GM15510 (cell line): ENCODE results near the gene OR6J1.

Experiments used
- POLR2A ChIP-seq: IDR thresholded peaks from 3 replicates; pipeline ENCODE4 v1.6.1; 2011; ENCODE audit warnings: borderline replicate concordance; ENCODE audit not compliant: insufficient read length; ENCODE audit errors: extremely low read depth

Gene OR6J1

GRCh38 chr14:22613736-22614239, 30.4 kb downstream of the OR6J1 start:
- TF ChIP-seq POLR2A, result no peak

- no peak for TF ChIP-seq POLR2A
Measured at GRCh38 chr14:22613106-22613695, 31.0 kb downstream of the OR6J1 start.

- TF ChIP-seq POLR2A, result no peak
Measured at GRCh38 chr14:22610931-22611330, 33.2 kb downstream of the OR6J1 start.

GRCh38 chr14:22607291-22607690, 36.9 kb downstream of the OR6J1 start:
- no peak for TF ChIP-seq POLR2A

DNA sequence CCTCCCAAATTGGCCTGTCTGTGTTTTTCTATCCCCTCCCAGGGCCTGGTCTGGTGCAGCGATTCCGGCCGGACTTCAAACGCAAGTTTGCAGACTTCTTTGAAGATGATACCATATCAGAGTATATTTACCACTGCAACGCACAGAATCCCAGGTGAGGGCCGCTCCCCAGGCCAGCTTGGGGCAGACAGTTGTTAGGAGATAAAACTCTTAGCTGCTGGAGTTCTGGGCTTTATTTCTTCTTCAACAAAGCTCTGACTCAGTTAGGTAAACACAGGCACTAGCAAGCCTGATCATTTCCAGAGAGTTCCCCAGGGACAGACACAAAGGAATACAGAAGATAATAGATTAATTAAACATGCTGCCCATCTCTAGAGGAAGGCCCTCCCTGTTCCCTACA, 37.8 kb downstream of the OR6J1 start:
- no peak for TF ChIP-seq POLR2A

DNA sequence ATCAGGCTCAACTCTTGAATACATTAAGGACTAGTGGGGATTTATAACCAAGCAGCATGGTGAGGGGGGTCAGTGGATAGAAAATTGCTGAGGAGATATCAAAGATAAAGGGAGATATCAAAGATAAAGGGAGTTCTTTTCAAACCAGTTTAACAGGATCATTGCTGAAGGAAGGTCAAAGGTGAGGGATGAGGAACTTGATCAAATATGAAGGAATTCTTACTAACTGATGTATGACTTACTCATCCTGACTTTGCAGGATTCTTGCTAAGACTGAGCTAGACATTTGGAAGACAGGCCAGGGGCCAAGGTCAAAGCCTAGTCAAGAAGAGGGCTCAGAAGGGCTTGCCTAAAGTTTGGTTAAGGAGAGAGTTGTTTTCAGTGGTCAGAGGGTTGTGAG, 41.3 kb downstream of the OR6J1 start:
- TF ChIP-seq POLR2A, result no peak

GRCh38 chr14:22601996-22602395, 42.2 kb downstream of the OR6J1 start:
- no peak for TF ChIP-seq POLR2A

DNA sequence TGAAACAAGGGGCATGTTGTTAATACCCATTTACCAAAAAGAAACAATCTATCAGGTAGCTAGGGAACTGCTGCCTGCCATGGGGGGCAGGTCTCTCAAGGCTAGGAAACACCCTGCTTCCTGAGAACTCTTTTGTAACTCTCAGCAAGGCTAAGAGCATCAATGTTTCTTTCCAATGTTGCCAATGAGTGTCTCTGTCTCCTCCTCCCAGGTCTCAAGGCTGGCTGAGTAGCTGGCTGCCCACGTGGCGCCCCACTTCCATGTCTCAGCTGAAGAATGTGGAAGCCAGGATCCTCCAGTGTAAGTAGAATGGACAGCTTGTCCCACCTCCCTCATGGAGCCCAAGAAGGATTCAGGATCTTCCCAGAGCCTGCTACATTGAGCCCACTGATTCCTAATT, 42.7 kb downstream of the OR6J1 start:
- no peak for TF ChIP-seq POLR2A

GRCh38 chr14:22600027-22600426, 44.1 kb downstream of the OR6J1 start:
- no peak for TF ChIP-seq POLR2A

DNA sequence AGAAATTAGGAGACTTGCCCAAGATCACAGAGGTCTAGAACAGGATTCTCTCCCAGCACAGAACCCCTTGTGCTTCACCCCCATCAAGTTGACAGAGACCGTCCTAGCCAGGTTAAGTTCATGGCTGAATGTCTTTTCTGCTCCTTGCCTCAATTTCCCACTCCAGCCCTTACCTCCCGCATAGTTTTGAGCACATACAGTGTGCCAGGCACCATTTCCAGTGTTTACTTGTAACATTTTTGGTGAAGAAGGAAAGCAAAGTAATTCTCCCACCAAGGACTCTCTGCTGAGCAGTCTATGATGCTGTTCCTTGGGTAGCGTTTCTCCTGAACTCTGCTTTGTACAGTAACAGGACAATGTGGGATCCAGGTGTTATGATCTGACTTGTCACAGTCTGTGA, 44.8 kb downstream of the OR6J1 start:
- no peak for TF ChIP-seq POLR2A

GRCh38 chr14:22598896-22599244, 45.3 kb downstream of the OR6J1 start:
- TF ChIP-seq POLR2A, result no peak

DNA sequence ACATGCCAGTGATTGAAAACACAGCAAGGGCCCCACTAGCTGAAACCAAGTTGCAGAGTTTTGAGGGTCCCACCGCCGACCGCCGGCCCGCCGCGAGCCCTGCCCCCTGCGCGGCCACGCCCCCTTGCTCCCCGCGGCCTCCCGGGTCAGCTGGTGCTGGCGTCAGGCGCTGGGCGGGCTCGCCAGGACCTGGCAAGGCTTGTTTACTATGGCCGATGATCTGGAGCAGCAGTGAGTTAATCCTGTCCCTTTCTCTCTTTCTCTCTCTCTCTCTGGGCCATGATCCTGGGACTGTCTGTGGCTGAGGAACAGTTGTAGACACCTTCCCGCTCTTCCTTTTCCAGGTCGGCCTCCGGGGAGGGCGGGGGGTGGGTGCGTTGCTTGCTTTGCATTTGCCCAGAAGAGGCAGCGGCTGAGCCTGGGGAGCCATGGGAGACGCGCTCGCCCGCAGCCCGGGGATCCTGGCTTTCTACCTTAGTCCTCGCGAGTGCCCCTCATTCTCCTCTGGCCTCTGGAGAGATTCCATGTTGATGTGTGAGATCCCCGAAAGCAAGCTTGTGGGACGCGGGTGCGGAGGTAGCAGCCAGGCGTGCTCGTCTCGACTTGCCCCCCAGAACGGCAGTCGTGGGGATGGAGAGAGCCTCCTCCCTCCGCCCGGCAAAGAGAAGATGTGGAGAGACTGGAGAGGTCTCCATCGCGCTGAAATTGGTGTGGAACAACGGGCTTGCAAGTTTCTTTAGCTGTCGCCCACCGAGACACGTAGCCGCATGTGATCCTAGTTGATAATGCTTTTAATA, 45.9 kb downstream of the OR6J1 start, which contains the start of gene ABHD4:
Gene ABHD4, plus strand, starts transcription at position 202 of the 797 bp plus-strand sequence. Its CDS starts 7 bp downstream, at position 209.
- TF ChIP-seq POLR2A, result peak; percentile 55

DNA sequence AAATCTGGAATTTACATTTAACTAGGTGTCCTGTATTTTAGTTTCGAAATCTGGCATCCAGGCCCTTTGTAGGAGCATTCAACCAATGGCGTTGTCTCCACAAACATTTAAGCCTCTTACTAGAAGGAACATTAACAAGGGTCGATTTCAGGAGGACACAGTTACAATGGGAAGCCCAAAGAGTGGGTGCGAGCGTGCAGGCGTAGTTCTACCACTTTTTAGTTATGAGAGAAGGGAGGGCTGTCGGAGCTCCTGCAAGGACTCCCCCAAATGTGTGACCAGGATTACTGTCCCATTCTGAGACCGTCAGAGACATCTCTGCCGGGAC, 46.4 kb downstream of the OR6J1 start:
- TF ChIP-seq POLR2A, result no peak

- no peak for TF ChIP-seq POLR2A
Measured at GRCh38 chr14:22597265-22597664, 46.9 kb downstream of the OR6J1 start.

DNA sequence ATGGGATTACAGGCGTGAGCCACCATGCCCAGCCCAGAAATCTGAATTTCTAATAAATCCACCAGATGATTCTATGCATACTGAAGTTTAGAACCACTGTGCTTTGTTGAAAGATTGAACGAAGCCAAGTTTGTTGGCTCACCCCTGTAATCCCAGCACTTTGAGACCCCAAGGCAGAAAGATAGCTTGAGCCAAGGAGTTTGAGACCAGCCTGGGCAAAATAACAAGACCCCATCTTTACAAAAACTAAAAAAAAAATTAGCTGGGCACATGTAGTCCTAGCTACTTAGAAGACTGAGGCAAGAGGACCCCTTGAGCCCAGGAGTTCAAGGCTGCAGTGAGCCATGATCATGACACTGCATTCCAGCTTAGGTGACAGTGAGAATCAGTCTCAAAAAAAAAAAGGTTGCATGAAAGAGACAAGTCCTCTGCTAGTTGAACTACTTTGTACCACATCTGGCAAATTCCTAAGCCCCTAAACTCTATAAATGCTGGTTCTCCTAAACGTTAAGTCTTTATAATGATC, 47.7 kb downstream of the OR6J1 start:
- no peak for TF ChIP-seq POLR2A

DNA sequence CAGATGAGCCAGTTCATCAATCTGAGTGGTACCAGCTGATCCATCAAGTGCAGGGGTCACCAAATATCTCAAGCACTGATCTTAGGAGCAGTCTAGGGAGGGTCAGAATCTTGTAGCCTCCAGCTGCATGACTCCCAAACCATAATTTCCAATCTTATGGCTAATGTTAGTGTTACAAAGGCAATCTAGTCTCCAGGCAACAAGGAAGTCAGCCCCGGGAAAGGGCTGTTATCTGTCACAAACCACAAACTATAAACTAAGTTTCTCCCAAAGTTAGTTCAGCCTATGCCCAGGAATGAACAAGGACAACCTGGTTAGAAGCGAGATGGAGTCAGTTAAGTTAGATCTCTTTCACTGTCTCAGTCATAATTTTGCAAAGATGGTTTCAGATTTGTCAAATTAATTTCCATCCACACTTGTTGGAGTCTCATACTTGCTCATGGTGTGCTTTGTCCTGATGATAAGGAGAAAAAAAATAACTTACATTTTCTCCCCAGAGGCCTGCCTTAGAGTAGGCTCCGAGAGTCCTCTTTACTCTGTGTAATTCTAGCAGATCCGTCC, 49.9 kb downstream of the OR6J1 start:
- TF ChIP-seq POLR2A, result no peak

DNA sequence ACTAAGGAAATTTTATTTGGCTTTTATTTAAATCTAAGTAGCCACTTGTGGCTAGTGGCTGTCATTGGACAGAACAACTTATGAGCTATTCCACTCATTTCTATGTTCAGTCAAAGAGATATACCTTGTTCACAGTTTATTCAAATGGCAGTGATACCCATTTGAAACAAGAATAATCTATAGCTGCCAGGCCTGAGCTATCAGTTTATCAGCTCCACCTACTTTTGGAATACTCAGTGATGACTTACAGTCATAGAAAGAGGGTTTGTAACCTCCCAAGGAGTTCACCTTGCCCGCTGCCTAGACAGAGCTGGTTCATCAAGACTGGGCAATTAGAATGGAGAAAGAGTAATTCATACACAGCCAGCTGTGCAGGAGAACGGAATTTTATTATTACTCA, 50.6 kb downstream of the OR6J1 start:
- TF ChIP-seq POLR2A, result no peak

GRCh38 chr14:22593189-22593588, 51.0 kb downstream of the OR6J1 start:
- no peak for TF ChIP-seq POLR2A
